Hepatocyte (in vitro differentiated cells): ENCODE data around the gene C1orf167. TPM values are rescaled to one million over a fixed set of nuclear protein-coding genes. Genes with fewer than 3 reads are reported as not detected.

Experiments
- DNase-seq: peaks from one replicate; pipeline ENCODE4 v3.0.0-alpha.2; 2016; ENCODE audit warnings: low spot score
- H2AFZ ChIP-seq: fragments of 200-600 bp; sonication (generic); 2 replicates; pipeline ENCODE4 v1.6.0; 2016; ENCODE audit warnings: antibody characterized with exemption, mild to moderate bottlenecking
- H3K27ac ChIP-seq: fragments of 200-600 bp; sonication (generic); 2 replicates; pipeline ENCODE4 v1.5.1; 2016; ENCODE audit warnings: mild to moderate bottlenecking
- H3K27me3 ChIP-seq: fragments of 200-600 bp; sonication (generic); 2 replicates; pipeline ENCODE4 v1.6.1; 2016
- H3K36me3 ChIP-seq: fragments of 200-600 bp; sonication (generic); replicated peaks from 2 replicates; pipeline ENCODE4 v1.5.1; 2016; ENCODE audit warnings: low read depth; ENCODE audit not compliant: insufficient read depth
- H3K4me1 ChIP-seq: fragments of 200-600 bp; sonication (generic); 2 replicates; pipeline ENCODE4 v1.5.1; 2016; ENCODE audit warnings: mild to moderate bottlenecking, moderate library complexity; ENCODE audit not compliant: insufficient read depth
- H3K4me2 ChIP-seq: fragments of 200-600 bp; sonication (generic); 2 replicates; pipeline ENCODE4 v1.6.0; 2016
- H3K4me3 ChIP-seq: fragments of 200-600 bp; sonication (generic); 2 replicates; pipeline ENCODE4 v1.5.1; 2016; ENCODE audit warnings: mild to moderate bottlenecking
- H3K79me2 ChIP-seq: fragments of 200-600 bp; sonication (generic); 2 replicates; pipeline ENCODE4 v1.6.0; 2017; ENCODE audit warnings: mild to moderate bottlenecking
- H3K9me2 ChIP-seq: fragments of 200-600 bp; sonication (generic); replicated peaks from 2 replicates; pipeline ENCODE4 v1.6.0; 2017; ENCODE audit warnings: mild to moderate bottlenecking; ENCODE audit not compliant: insufficient read depth
- H3K9me3 ChIP-seq: fragments of 200-600 bp; sonication (generic); 2 replicates; pipeline ENCODE4 v1.5.1; 2016; ENCODE audit warnings: low read depth, mild to moderate bottlenecking
- H4K20me1 ChIP-seq: fragments of 200-600 bp; sonication (generic); 2 replicates; pipeline ENCODE4 v1.6.0; 2016; ENCODE audit warnings: mild to moderate bottlenecking; ENCODE audit not compliant: insufficient read depth, poor library complexity, severe bottlenecking
- EZH2 ChIP-seq: fragments of 200-600 bp; sonication (generic); IDR thresholded peaks from 2 replicates; pipeline ENCODE4 v1.6.1; 2016; ENCODE audit warnings: antibody characterized with exemption, mild to moderate bottlenecking, borderline replicate concordance
- EZH2phosphoT487 ChIP-seq: fragments of 200-600 bp; sonication (generic); IDR thresholded peaks from one replicate; pipeline ENCODE4 v1.6.1; 2018; ENCODE audit warnings: antibody characterized with exemption, mild to moderate bottlenecking, low read depth, moderate library complexity; ENCODE audit not compliant: unreplicated experiment, severe bottlenecking
- WGBS: methylation state at CpG from one replicate; pipeline ENCODE4 v1.1.6; 2016; ENCODE audit warnings: low lambda C conversion rate; ENCODE audit errors: missing lambda C conversion rate; 5-methylcytosine and 5-hydroxymethylcytosine counted together
- polyA plus RNA-seq: library from polyadenylated mRNA; unstranded; fragments of >200 nt; fragmentation: Nextera tagmentation; extraction: Ambion mirVana; gene quantifications from 2 replicates; pipeline ENCODE4 v1.2.1, GENCODE V29; 2016
- total RNA-seq: library from RNA; depleted of rRNA; stranded (reverse); fragments of >200 nt; gene quantifications from 2 replicates; pipeline ENCODE4 v1.2.3, GENCODE V29; 2014
- TF ChIP-seq, protein P1 (sequence below): fragments of 200-600 bp; sonication (generic); IDR thresholded peaks from 2 replicates; pipeline ENCODE4 v1.5.1; 2016; ENCODE audit warnings: antibody characterized with exemption, mild to moderate bottlenecking; ENCODE audit not compliant: poor library complexity

C1orf167 gene
- total and polyA plus RNA-seq, 2 experiments from 2014 or later, result 0.37 TPM; not detected in 1

DNA sequence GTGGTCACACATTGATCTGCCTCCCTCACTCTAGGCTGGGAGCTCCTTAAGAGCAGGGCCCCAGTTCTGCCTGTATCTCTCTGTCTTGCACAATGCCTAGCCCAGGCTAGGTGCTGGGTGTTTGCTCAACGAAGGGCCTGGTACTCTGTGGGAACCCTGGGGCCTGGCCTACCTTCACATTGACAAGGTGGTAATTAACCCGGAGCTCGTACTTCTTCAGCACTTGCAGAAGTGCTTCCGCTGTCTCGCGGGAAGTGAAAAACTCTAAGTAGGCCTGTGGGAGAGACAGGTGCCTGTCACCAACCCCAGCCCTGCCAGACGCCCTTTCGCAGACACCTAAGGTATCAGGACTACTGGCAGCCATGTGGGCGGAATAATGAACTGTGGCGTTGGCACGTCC, 30.1 kb downstream of the C1orf167 start:
- no peak overlapping the region for H3K4me3 ChIP-seq
- peak overlapping the region; percentile 25 for H3K4me2 ChIP-seq
- H3K9me3 ChIP-seq, result no peaks in the 10 kb centered on the region
- TF ChIP-seq, protein P1, sequence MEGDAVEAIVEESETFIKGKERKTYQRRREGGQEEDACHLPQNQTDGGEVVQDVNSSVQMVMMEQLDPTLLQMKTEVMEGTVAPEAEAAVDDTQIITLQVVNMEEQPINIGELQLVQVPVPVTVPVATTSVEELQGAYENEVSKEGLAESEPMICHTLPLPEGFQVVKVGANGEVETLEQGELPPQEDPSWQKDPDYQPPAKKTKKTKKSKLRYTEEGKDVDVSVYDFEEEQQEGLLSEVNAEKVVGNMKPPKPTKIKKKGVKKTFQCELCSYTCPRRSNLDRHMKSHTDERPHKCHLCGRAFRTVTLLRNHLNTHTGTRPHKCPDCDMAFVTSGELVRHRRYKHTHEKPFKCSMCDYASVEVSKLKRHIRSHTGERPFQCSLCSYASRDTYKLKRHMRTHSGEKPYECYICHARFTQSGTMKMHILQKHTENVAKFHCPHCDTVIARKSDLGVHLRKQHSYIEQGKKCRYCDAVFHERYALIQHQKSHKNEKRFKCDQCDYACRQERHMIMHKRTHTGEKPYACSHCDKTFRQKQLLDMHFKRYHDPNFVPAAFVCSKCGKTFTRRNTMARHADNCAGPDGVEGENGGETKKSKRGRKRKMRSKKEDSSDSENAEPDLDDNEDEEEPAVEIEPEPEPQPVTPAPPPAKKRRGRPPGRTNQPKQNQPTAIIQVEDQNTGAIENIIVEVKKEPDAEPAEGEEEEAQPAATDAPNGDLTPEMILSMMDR, result no peak
- TF ChIP-seq EZH2phosphoT487 (no peak), EZH2 (no peak)
- no peaks in the 10 kb centered on the region for H3K79me2 ChIP-seq
- 79% methylated on average over 11 of the region's 11 CpGs for WGBS
- no peaks in the 10 kb centered on the region for H3K9me2 ChIP-seq
- H3K27ac ChIP-seq, result peak overlapping the region; percentile 92
- no peaks in the 10 kb centered on the region for H4K20me1 ChIP-seq
- no peaks in the 10 kb centered on the region for H3K36me3 ChIP-seq
- peak; percentile 48 for DNase-seq
- H2AFZ ChIP-seq, result no peak overlapping the region
- no peaks in the 10 kb centered on the region for H3K27me3 ChIP-seq
- H3K4me1 ChIP-seq, result peaks cover 37% of the 10 kb centered on the region

DNA sequence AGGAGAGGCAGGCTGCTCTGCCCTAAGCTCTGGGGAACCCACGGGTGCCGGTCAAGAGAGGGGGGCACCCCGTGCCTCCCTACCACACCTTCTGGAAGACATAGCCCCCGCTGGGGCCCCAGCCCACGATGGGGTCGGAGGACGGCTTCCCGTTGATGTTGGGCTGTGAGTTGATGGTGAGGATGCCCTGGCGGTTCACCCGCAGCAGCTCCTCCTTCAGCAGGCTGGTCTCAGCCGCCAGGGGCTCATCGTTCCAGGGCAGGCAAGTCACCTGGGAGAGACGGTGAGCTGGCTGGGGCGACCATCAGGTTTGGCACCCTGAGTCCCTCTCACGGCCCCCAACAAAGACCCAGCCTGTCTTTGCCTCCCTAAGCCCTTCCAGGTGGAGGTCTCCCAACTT, 31.8 kb downstream of the C1orf167 start:
- Histone ChIP-seq H3K9me2 (no peaks in the 10 kb centered on the region), H4K20me1 (no peaks in the 10 kb centered on the region), H3K27ac (peak overlapping the region; percentile 31), H3K4me3 (no peak overlapping the region), H2AFZ (no peak overlapping the region), H3K4me1 (peaks cover 26% of the 10 kb centered on the region), H3K36me3 (no peaks in the 10 kb centered on the region), H3K9me3 (no peaks in the 10 kb centered on the region), H3K4me2 (no peak overlapping the region), H3K79me2 (no peaks in the 10 kb centered on the region), H3K27me3 (no peaks in the 10 kb centered on the region)
- TF ChIP-seq EZH2phosphoT487 (no peak), EZH2 (no peak)
- TF ChIP-seq, protein P1, result no peak
- DNase-seq, result no peak
- 94% methylated on average over 15 of the region's 15 CpGs for WGBS

DNA sequence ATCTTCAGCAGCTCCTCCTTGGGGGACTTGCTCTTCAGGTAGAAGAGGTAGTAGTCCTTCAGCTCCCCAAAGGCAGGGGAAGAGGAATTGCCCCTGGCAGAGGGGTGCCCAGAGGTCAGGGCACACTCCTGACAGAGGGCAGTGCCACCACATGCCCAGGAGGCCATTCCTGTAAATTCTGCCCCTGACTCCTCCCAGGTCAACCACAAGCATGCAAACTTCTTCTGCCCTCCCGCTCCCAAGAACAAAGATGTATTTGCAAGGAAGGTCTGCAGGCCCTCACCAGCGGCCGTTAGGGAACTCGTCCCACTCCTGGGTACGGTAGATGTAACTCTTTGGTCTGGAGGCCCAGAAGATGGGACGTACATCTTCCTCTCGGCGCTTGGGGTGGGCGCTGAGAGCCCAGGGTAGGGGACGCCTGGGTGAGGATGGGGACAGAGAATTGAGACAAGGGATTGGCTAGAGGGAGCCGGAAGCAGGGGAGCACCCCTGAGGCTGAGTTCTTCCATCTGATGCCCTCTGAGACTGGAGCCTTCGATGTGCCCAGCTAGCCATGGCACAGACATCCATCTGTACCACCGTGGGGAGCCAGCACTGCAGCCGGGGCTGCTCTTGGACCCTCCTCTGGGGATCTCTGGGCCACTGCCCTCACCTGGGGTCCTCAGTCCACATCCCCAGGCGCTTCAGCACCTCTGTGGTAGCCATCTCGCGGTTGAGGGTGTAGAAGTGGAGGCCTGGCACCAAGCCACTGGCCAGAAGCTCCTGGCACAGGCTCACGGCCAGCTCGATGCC, 32.6 kb downstream of the C1orf167 start:
- no peak for DNase-seq
- Histone ChIP-seq H3K27me3 (no peaks in the 10 kb centered on the region), H3K79me2 (no peaks in the 10 kb centered on the region), H3K9me2 (no peaks in the 10 kb centered on the region), H3K27ac (no peak overlapping the region), H4K20me1 (no peaks in the 10 kb centered on the region), H3K4me3 (no peak overlapping the region), H3K4me2 (no peak overlapping the region), H2AFZ (no peak overlapping the region), H3K36me3 (no peaks in the 10 kb centered on the region), H3K9me3 (no peaks in the 10 kb centered on the region), H3K4me1 (peaks cover 26% of the 10 kb centered on the region)
- TF ChIP-seq EZH2phosphoT487 (no peak), EZH2 (no peak)
- TF ChIP-seq, protein P1, result no peak
- 94% methylated on average over 19 of the region's 19 CpGs for WGBS
